Right renal cortex interstitium (tissue), 3 donors: ENCODE data around the gene FBXL13. TPM values are rescaled to one million over a fixed set of nuclear protein-coding genes. Genes with fewer than 3 reads are reported as not detected.
"Not testable (repeated sequence)": the region's sequence is repeated elsewhere in the genome, so short reads cannot be mapped to it uniquely, and the experiment has no call there.

Experiments
- DNase-seq, 3 donors: peaks; one replicate each; pipeline ENCODE4 v3.0.0-alpha.2; 2013; ENCODE audit warnings: low read depth in 3 of 3, low spot score in 2 of 3
- polyA plus RNA-seq, 3 donors: library from polyadenylated mRNA; unstranded; fragments of 120-200 nt; gene quantifications; one replicate each; pipeline ENCODE4 v1.2.1, GENCODE V29; 2013; ENCODE audit not compliant: insufficient read length in 3 of 3

Gene FBXL13
- polyA plus RNA-seq, 3 donors: 2.8 to 3.0 (median 2.9) TPM

- no peak for DNase-seq
Observed at GRCh38 chr7:102988631-102989560, 85.7 kb downstream of the FBXL13 start.

GRCh38 chr7:102988088-102988487 is 86.5 kb downstream of the FBXL13 start:
- no peak for DNase-seq

GRCh38 chr7:102985176-102985783 is 89.3 kb downstream of the FBXL13 start:
- no peak for DNase-seq

- no peak for DNase-seq
Observed at GRCh38 chr7:102983602-102984001, 91.0 kb downstream of the FBXL13 start.

GRCh38 chr7:102982235-102982634 is 92.4 kb downstream of the FBXL13 start:
- no peak for DNase-seq

- DNase-seq: no peak
Observed at GRCh38 chr7:102981451-102981850, 93.1 kb downstream of the FBXL13 start.

- DNase-seq: no peak
Observed at GRCh38 chr7:102979670-102980069, 94.9 kb downstream of the FBXL13 start.

- no peak for DNase-seq
Observed at GRCh38 chr7:102978284-102978683, 96.3 kb downstream of the FBXL13 start.

- not testable (repeated sequence) for DNase-seq
Observed at GRCh38 chr7:102977586-102977985, 97.0 kb downstream of the FBXL13 start.

GRCh38 chr7:102976493-102976892 is 98.1 kb downstream of the FBXL13 start:
- DNase-seq: no peak

GRCh38 chr7:102975854-102976253 is 98.7 kb downstream of the FBXL13 start:
- no peak for DNase-seq

- DNase-seq: no peak
Observed at GRCh38 chr7:102974366-102975236, 100.0 kb downstream of the FBXL13 start.

- DNase-seq: no peak
Observed at GRCh38 chr7:102973096-102973802, 101.3 kb downstream of the FBXL13 start.

GRCh38 chr7:102967798-102968197 is 106.8 kb downstream of the FBXL13 start:
- no peak for DNase-seq

GRCh38 chr7:102966465-102966864 is 108.1 kb downstream of the FBXL13 start:
- no peak for DNase-seq

- not testable (repeated sequence) for DNase-seq
Observed at GRCh38 chr7:102961993-102962392, 112.6 kb downstream of the FBXL13 start.

GRCh38 chr7:102958004-102958403 is 116.6 kb downstream of the FBXL13 start:
- not testable (repeated sequence) for DNase-seq

GRCh38 chr7:102954359-102954758 is 120.2 kb downstream of the FBXL13 start:
- DNase-seq: not testable (repeated sequence)

GRCh38 chr7:102953406-102953805 is 121.2 kb downstream of the FBXL13 start:
- no peak for DNase-seq

GRCh38 chr7:102951839-102952238 is 122.8 kb downstream of the FBXL13 start:
- no peak for DNase-seq
